Measurements from ENCODE around the gene CLCN3.

Gene CLCN3

GRCh38 chr4:169625886-169626285 lies 5.5 kb downstream of the CLCN3 start:
- DNase-seq (ENCODE audit: low read depth): no peak
- TF ChIP-seq, protein P1, sequence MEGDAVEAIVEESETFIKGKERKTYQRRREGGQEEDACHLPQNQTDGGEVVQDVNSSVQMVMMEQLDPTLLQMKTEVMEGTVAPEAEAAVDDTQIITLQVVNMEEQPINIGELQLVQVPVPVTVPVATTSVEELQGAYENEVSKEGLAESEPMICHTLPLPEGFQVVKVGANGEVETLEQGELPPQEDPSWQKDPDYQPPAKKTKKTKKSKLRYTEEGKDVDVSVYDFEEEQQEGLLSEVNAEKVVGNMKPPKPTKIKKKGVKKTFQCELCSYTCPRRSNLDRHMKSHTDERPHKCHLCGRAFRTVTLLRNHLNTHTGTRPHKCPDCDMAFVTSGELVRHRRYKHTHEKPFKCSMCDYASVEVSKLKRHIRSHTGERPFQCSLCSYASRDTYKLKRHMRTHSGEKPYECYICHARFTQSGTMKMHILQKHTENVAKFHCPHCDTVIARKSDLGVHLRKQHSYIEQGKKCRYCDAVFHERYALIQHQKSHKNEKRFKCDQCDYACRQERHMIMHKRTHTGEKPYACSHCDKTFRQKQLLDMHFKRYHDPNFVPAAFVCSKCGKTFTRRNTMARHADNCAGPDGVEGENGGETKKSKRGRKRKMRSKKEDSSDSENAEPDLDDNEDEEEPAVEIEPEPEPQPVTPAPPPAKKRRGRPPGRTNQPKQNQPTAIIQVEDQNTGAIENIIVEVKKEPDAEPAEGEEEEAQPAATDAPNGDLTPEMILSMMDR (IDR thresholded peaks at IDR 0.05; ENCODE audit: control insufficient read depth, extremely low read depth, insufficient read depth): no peak
- H3K4me3 ChIP-seq (ENCODE audit: low read depth, low read length): no peak overlapping the region

- DNase-seq (ENCODE audit: low read depth): no peak
- TF ChIP-seq, protein P1 (IDR thresholded peaks at IDR 0.05; ENCODE audit: control insufficient read depth, extremely low read depth, insufficient read depth): no peak
- no peak overlapping the region for H3K4me3 ChIP-seq (ENCODE audit: low read depth, low read length)
Observed at GRCh38 chr4:169626331-169627282, 6.2 kb downstream of the CLCN3 start.

- DNase-seq (ENCODE audit: low read depth): no peak
- no peak overlapping the region for H3K4me3 ChIP-seq (ENCODE audit: low read depth, low read length)
- TF ChIP-seq, protein P1 (IDR thresholded peaks at IDR 0.05; ENCODE audit: control insufficient read depth, extremely low read depth, insufficient read depth): no peak
Observed at GRCh38 chr4:169627307-169627706, 6.9 kb downstream of the CLCN3 start.

- TF ChIP-seq, protein P1 (IDR thresholded peaks at IDR 0.05; ENCODE audit: control insufficient read depth, extremely low read depth, insufficient read depth): no peak
- H3K4me3 ChIP-seq (ENCODE audit: low read depth, low read length): no peak overlapping the region
- DNase-seq (ENCODE audit: low read depth): no peak
Observed at GRCh38 chr4:169628579-169628978, 8.2 kb downstream of the CLCN3 start.

DNA sequence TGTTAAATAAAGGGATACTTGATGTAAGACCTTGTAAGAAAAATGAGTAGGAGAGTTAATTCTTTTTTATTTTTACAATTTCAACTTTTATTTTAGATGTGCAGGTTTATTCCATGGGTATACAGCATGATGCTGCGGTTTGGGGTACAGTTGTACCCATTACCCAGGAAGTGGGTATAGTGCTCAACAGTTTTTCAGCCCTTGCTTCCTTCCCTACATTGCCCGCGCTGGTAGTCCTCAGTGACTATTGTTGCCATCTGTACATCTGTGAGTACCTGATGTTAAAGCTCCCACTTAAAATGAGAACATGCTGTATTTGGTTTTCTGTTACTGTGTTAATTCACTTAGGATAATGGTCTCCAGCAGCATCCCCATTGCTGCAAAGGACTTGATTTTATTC lies 9.7 kb downstream of the CLCN3 start:
- H3K4me3 ChIP-seq (ENCODE audit: low read depth, low read length): no peak overlapping the region
- DNase-seq (ENCODE audit: low read depth): no peak
- TF ChIP-seq, protein P1 (IDR thresholded peaks at IDR 0.05; ENCODE audit: control insufficient read depth, extremely low read depth, insufficient read depth): no peak

DNA sequence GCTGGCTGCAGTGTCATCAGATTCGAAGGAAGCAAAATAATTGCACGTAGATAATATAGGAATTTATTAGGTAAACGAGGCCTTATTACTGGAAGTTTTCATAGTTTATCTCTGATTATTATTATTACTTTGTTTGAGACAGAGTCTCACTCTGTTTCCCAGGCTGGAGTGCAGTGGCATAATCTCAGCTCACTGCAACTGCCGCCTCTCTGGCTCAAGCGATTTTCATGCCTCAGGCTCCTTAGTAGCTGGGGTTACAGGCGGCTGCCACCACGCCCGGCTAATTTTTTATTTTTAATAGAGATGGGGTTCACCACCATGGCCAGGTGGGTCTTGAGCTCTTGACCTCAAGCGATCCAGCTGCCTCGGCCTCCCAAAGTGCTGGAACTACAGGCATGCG lies 12.5 kb downstream of the CLCN3 start:
- no peak overlapping the region for H3K4me3 ChIP-seq (ENCODE audit: low read depth, low read length)
- no peak for DNase-seq (ENCODE audit: low read depth)
- TF ChIP-seq, protein P1 (IDR thresholded peaks at IDR 0.05; ENCODE audit: control insufficient read depth, extremely low read depth, insufficient read depth): no peak
